OCI-LY1 (cell line): ENCODE results near the gene KCNH3.

Source experiments
- H2AFZ ChIP-seq: fragments of 200-600 bp; sonication (generic), shearing (Covaris generic); 2 replicates; pipeline ENCODE4 v1.6.0; 2014; ENCODE audit warnings: antibody characterized with exemption, mild to moderate bottlenecking, low read length
- H3F3A ChIP-seq: fragments of 200-600 bp; sonication (generic), shearing (Covaris generic); 2 replicates; pipeline ENCODE4 v1.6.0; 2014; ENCODE audit warnings: mild to moderate bottlenecking, antibody characterized with exemption, low read length, moderate library complexity; ENCODE audit not compliant: insufficient read depth
- H3K27ac ChIP-seq: fragments of 200-600 bp; sonication (generic); 2 replicates; pipeline ENCODE4 v1.5.1; 2014; ENCODE audit warnings: low read length, mixed run types, mild to moderate bottlenecking, low read depth; ENCODE audit not compliant: poor library complexity, severe bottlenecking
- H3K27me3 ChIP-seq: fragments of 200-600 bp; sonication (generic); 2 replicates; pipeline ENCODE4 v1.6.0; 2014; ENCODE audit warnings: antibody characterized with exemption, mild to moderate bottlenecking, low read length, moderate library complexity; ENCODE audit not compliant: insufficient read depth
- H3K36me3 ChIP-seq: fragments of 200-600 bp; sonication (generic); 2 replicates; pipeline ENCODE4 v1.6.1; 2014; ENCODE audit warnings: mild to moderate bottlenecking, antibody characterized with exemption, low read length, moderate library complexity, mixed read lengths; ENCODE audit not compliant: insufficient read depth
- H3K4me1 ChIP-seq: fragments of 200-600 bp; sonication (generic); 2 replicates; pipeline ENCODE4 v1.5.1; 2014; ENCODE audit warnings: mild to moderate bottlenecking, low read length, moderate library complexity; ENCODE audit not compliant: insufficient read depth, severe bottlenecking
- H3K4me2 ChIP-seq: fragments of 200-600 bp; sonication (generic), shearing (Covaris generic); 2 replicates; pipeline ENCODE4 v1.6.1; 2014; ENCODE audit warnings: low read length
- H3K4me3 ChIP-seq: fragments of 200-600 bp; sonication (generic); 2 replicates; pipeline ENCODE4 v1.5.1; 2014; ENCODE audit warnings: low read length, low read depth, mild to moderate bottlenecking, mixed read lengths; ENCODE audit not compliant: poor library complexity, severe bottlenecking
- H3K79me2 ChIP-seq: fragments of 200-600 bp; shearing (Covaris generic); 2 replicates; pipeline ENCODE4 v1.6.1; 2016; ENCODE audit warnings: mixed run types, low read length, mixed read lengths; ENCODE audit not compliant: insufficient read depth
- H3K9ac ChIP-seq: fragments of 200-600 bp; sonication (generic), shearing (Covaris generic); 2 replicates; pipeline ENCODE4 v1.6.1; 2014; ENCODE audit warnings: mild to moderate bottlenecking, low read length, mixed read lengths
- H3K9me2 ChIP-seq: fragments of 200-600 bp; sonication (generic), shearing (Covaris generic); 2 replicates; pipeline ENCODE4 v1.6.1; 2014; ENCODE audit warnings: low read depth, mild to moderate bottlenecking, low read length, mixed read lengths
- H3K9me3 ChIP-seq: fragments of 200-600 bp; shearing (Covaris generic); 2 replicates; pipeline ENCODE4 v1.6.1; 2014; ENCODE audit warnings: low read length, mixed read lengths
- H4K20me1 ChIP-seq: fragments of 200-600 bp; sonication (generic), shearing (Covaris generic); 2 replicates; pipeline ENCODE4 v1.6.0; 2016; ENCODE audit warnings: mild to moderate bottlenecking, low read length; ENCODE audit not compliant: insufficient read depth
- EZH2 ChIP-seq: fragments of 200-600 bp; sonication (generic), shearing (Covaris generic); IDR thresholded peaks from 2 replicates; pipeline ENCODE4 v1.8.0; 2017; ENCODE audit warnings: borderline replicate concordance, mixed run types, mild to moderate bottlenecking, antibody characterized with exemption, low read length, moderate library complexity, mixed read lengths
- TF ChIP-seq, protein P1 (sequence below): fragments of 200-600 bp; sonication (generic), shearing (Covaris generic); IDR thresholded peaks from 2 replicates; pipeline ENCODE4 v1.5.1; 2017; ENCODE audit warnings: mild to moderate bottlenecking, antibody characterized with exemption, low read length, moderate library complexity, mixed read lengths

Gene KCNH3

DNA sequence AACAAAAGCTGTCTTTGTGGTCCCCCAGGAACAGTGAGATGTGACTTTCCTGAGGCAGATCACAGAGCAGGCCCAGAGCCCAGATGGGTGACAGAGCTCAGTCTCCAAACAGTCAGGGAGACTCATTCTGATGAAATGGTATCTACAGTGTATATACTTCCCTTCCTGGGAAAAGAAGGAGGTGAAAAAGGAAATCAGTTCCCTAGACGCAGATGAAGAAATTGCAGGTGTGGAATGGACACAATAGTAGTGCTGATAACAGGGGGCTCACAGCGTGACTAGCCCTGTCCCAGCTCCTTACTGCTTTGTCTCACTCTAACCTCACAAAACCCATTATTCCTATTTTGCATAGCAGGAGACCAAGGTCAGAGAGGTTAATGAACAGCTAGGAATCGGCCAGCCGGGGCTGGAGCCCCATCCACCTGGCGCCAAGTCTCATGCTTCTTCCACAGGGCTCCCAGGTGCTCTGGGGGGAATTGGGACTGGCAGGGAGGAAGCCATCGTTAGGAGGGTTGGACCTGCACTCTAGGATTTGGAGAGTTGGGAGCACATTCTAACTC is 11.9 kb downstream of the KCNH3 start:
- H3K27me3 ChIP-seq = no peaks in the 10 kb centered on the region; the same call in 1 of the 2 replicates
- no peak for TF ChIP-seq EZH2
- TF ChIP-seq, protein P1, sequence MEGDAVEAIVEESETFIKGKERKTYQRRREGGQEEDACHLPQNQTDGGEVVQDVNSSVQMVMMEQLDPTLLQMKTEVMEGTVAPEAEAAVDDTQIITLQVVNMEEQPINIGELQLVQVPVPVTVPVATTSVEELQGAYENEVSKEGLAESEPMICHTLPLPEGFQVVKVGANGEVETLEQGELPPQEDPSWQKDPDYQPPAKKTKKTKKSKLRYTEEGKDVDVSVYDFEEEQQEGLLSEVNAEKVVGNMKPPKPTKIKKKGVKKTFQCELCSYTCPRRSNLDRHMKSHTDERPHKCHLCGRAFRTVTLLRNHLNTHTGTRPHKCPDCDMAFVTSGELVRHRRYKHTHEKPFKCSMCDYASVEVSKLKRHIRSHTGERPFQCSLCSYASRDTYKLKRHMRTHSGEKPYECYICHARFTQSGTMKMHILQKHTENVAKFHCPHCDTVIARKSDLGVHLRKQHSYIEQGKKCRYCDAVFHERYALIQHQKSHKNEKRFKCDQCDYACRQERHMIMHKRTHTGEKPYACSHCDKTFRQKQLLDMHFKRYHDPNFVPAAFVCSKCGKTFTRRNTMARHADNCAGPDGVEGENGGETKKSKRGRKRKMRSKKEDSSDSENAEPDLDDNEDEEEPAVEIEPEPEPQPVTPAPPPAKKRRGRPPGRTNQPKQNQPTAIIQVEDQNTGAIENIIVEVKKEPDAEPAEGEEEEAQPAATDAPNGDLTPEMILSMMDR = no peak
- no peaks in the 10 kb centered on the region for H3K9me2 ChIP-seq
- no peak overlapping the region for H3K4me3 ChIP-seq
- H3K27ac ChIP-seq = no peak overlapping the region
- H3K4me1 ChIP-seq = peaks cover 3% of the 10 kb centered on the region
- H3K79me2 ChIP-seq = no peaks in the 10 kb centered on the region
- no peak overlapping the region for H3K4me2 ChIP-seq
- H3F3A ChIP-seq = no peaks in the 10 kb centered on the region
- H3K36me3 ChIP-seq = no peaks in the 10 kb centered on the region
- H2AFZ ChIP-seq = no peak overlapping the region
- no peak overlapping the region for H3K9ac ChIP-seq
- no peaks in the 10 kb centered on the region for H4K20me1 ChIP-seq
- no peaks in the 10 kb centered on the region for H3K9me3 ChIP-seq

DNA sequence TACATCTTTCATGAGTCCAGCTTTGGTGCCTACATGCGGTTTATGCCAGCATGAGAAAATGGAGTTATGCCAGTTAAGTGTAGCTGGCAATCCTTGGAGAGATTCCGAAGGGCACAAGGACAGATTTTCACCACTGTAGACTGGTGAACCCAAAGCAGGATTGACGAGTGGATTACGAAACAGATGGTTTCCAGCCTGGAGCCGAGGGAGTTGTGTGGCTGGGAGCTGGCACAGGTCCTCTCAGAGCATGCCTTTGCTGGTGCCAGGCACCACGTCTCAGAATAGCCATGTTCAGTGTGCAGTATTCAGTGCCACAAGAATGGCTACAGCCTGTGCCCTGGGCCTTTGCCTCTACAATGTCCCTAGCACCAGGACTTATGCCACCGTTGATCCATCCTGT is 13.2 kb downstream of the KCNH3 start:
- no peak overlapping the region for H3K9ac ChIP-seq
- no peaks in the 10 kb centered on the region for H3K79me2 ChIP-seq
- H3K4me3 ChIP-seq = no peak overlapping the region
- TF ChIP-seq, protein P1 = no peak
- no peak for TF ChIP-seq EZH2
- H3K4me2 ChIP-seq = peak overlapping the region; percentile 7; the same call in 1 of the 2 replicates
- H3K27me3 ChIP-seq = no peaks in the 10 kb centered on the region; the same call in 1 of the 2 replicates
- H4K20me1 ChIP-seq = no peaks in the 10 kb centered on the region
- peaks cover 11% of the 10 kb centered on the region; the same call in 1 of the 2 replicates for H3K36me3 ChIP-seq
- no peak overlapping the region for H3K27ac ChIP-seq
- H3K4me1 ChIP-seq = peaks cover 3% of the 10 kb centered on the region
- no peaks in the 10 kb centered on the region for H3K9me3 ChIP-seq
- H3K9me2 ChIP-seq = no peaks in the 10 kb centered on the region
- no peaks in the 10 kb centered on the region for H3F3A ChIP-seq
- H2AFZ ChIP-seq = no peak overlapping the region

DNA sequence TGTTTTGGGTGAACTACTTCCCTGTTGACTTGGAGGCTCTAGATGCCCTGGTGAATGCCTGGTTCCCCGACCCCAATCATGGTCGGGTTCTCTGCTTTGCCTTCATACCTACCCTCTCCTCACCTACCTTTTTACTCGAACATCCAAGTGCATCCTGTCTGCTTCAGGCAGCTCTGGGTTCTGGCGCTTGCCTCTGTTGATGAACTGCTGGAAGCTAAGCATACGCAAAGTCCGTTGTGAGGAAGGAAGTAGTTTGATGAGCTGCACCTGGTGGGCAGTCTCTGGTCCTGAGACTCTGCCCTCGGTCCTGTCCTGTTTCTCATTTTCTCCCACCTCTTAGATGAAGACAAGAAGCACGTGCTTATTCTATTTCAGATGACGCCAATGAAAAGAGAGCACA is 13.6 kb downstream of the KCNH3 start:
- TF ChIP-seq, protein P1 = no peak
- TF ChIP-seq EZH2 = no peak
- Histone ChIP-seq H3K27me3 (no peaks in the 10 kb centered on the region; the same call in 1 of the 2 replicates), H3K36me3 (peaks cover 15% of the 10 kb centered on the region; the same call in 1 of the 2 replicates), H3K79me2 (no peaks in the 10 kb centered on the region), H3K4me1 (peaks cover 3% of the 10 kb centered on the region), H3K4me2 (peak overlapping the region; percentile 7; the same call in 1 of the 2 replicates), H3K27ac (no peak overlapping the region), H3F3A (no peaks in the 10 kb centered on the region), H2AFZ (no peak overlapping the region), H3K4me3 (no peak overlapping the region), H4K20me1 (no peaks in the 10 kb centered on the region), H3K9me2 (no peaks in the 10 kb centered on the region), H3K9ac (no peak overlapping the region), H3K9me3 (no peaks in the 10 kb centered on the region)
